LNCAP (cell line): ENCODE results near the gene RPS6KL1.

Experiments
- CTCF ChIP-seq: fragments of 450-650 bp; IDR thresholded peaks from 2 replicates; pipeline ENCODE4 v1.5.1; 2017; ENCODE audit warnings: mild to moderate bottlenecking

Gene RPS6KL1

GRCh38 chr14:74945852-74946658 is 23.0 kb upstream of the RPS6KL1 start:
- peak; percentile 96 for TF ChIP-seq CTCF

GRCh38 chr14:74945261-74945851 is 22.3 kb upstream of the RPS6KL1 start:
- TF ChIP-seq CTCF = peak; percentile 58

- no peak for TF ChIP-seq CTCF
Measured at GRCh38 chr14:74942608-74943007, 19.5 kb upstream of the RPS6KL1 start.

GRCh38 chr14:74942181-74942580 is 19.1 kb upstream of the RPS6KL1 start:
- TF ChIP-seq CTCF = no peak

- no peak for TF ChIP-seq CTCF
Measured at GRCh38 chr14:74941676-74942097, 18.6 kb upstream of the RPS6KL1 start.

GRCh38 chr14:74940956-74941565 is 18.0 kb upstream of the RPS6KL1 start:
- TF ChIP-seq CTCF = no peak

GRCh38 chr14:74938531-74939495 is 15.8 kb upstream of the RPS6KL1 start:
- no peak for TF ChIP-seq CTCF
